Type B pancreatic cell (in vitro differentiated cells): ENCODE data around the gene EPB41L2. TPM values are rescaled to one million over a fixed set of nuclear protein-coding genes. Genes with fewer than 3 reads are reported as not detected.

ENCODE experiments used
- DNase-seq: peaks from one replicate; pipeline ENCODE4 v3.0.0; 2021; ENCODE audit warnings: mixed read lengths; ENCODE audit not compliant: unreplicated experiment; ENCODE audit errors: extremely low spot score
- H3K27ac Mint-ChIP-seq: 2 replicates; pipeline ENCODE4 v1.8.0; 2021; ENCODE audit warnings: mild to moderate bottlenecking, mixed read lengths
- H3K27me3 Mint-ChIP-seq: 2 replicates; pipeline ENCODE4 v1.8.0; 2021; ENCODE audit warnings: mixed read lengths
- H3K36me3 Mint-ChIP-seq: 2 replicates; pipeline ENCODE4 v1.8.0; 2021; ENCODE audit warnings: mixed read lengths
- H3K4me1 Mint-ChIP-seq: one replicate; pipeline ENCODE4 v1.8.0; 2021; ENCODE audit warnings: mixed read lengths; ENCODE audit not compliant: unreplicated experiment
- H3K4me3 Mint-ChIP-seq: 2 replicates; pipeline ENCODE4 v1.8.0; 2021; ENCODE audit warnings: mild to moderate bottlenecking, mixed read lengths
- H3K9me3 Mint-ChIP-seq: 2 replicates; pipeline ENCODE4 v1.8.0; 2021; ENCODE audit warnings: mixed read lengths
- CTCF ChIP-seq: fragments of 200-600 bp; sonication (generic); conservative IDR thresholded peaks from 2 replicates; pipeline ENCODE4 v1.5.0; 2021; ENCODE audit warnings: antibody characterized with exemption, mild to moderate bottlenecking
- total RNA-seq: library from RNA; stranded (reverse); gene quantifications from 2 replicates; pipeline ENCODE4 v1.2.1, GENCODE V29; 2021; ENCODE audit warnings: low replicate concordance

Gene EPB41L2
- total RNA-seq, 1 donor from 2014 or later = 74.8 TPM

- Mint-ChIP-seq H3K9me3 (peaks cover 7% of the 10 kb centered on the region), H3K4me1 (peaks cover 7% of the 10 kb centered on the region), H3K36me3 (peaks cover 7% of the 10 kb centered on the region), H3K27me3 (peaks cover 4% of the 10 kb centered on the region), H3K27ac (peak overlapping the region; percentile 25), H3K4me3 (no peak overlapping the region)
- TF ChIP-seq CTCF = no peak
- no peak for DNase-seq
Observed at GRCh38 chr6:130863415-130864230, 199.4 kb downstream of the EPB41L2 start.

- H3K36me3 Mint-ChIP-seq = peaks cover 7% of the 10 kb centered on the region
- TF ChIP-seq CTCF = no peak
- peaks cover 7% of the 10 kb centered on the region for H3K9me3 Mint-ChIP-seq
- H3K27me3 Mint-ChIP-seq = peaks cover 4% of the 10 kb centered on the region
- H3K27ac Mint-ChIP-seq = no peak overlapping the region
- no peak overlapping the region for H3K4me3 Mint-ChIP-seq
- DNase-seq = no peak
- H3K4me1 Mint-ChIP-seq = peaks cover 7% of the 10 kb centered on the region
Observed at GRCh38 chr6:130862370-130862769, 200.7 kb downstream of the EPB41L2 start.

- DNase-seq = no peak
- H3K27me3 Mint-ChIP-seq = peaks cover 4% of the 10 kb centered on the region
- H3K27ac Mint-ChIP-seq = peak overlapping the region; percentile 56
- peaks cover 7% of the 10 kb centered on the region for H3K4me1 Mint-ChIP-seq
- H3K9me3 Mint-ChIP-seq = peaks cover 7% of the 10 kb centered on the region
- no peak for TF ChIP-seq CTCF
- H3K36me3 Mint-ChIP-seq = peaks cover 7% of the 10 kb centered on the region
- H3K4me3 Mint-ChIP-seq = peak overlapping the region; percentile 0
Observed at GRCh38 chr6:130859161-130859867, 203.7 kb downstream of the EPB41L2 start.

- peak overlapping the region; percentile 56 for H3K27ac Mint-ChIP-seq
Observed at GRCh38 chr6:130858498-130859160, 204.4 kb downstream of the EPB41L2 start.

More at GRCh38 chr6:130858498-130859160, 204.4 kb downstream of the EPB41L2 start:
- DNase-seq = no peak
- Mint-ChIP-seq H3K9me3 (peaks cover 7% of the 10 kb centered on the region), H3K36me3 (peaks cover 7% of the 10 kb centered on the region), H3K4me3 (no peak overlapping the region), H3K4me1 (peaks cover 13% of the 10 kb centered on the region), H3K27me3 (peaks cover 4% of the 10 kb centered on the region)
- no peak for TF ChIP-seq CTCF
